Sigmoid colon (tissue), 3 donors: ENCODE data around the gene KIF5A.

ENCODE experiments used
- CTCF ChIP-seq, 4 experiments: fragments of 450-650 bp in 3 of 4; fragments of 200-600 bp in 1 of 4; IDR thresholded peaks; one replicate each; pipeline ENCODE4 v1.5.1; 2016 to 2019; ENCODE audit warnings: antibody characterized with exemption in 4 of 4, mild to moderate bottlenecking in 3 of 4, moderate library complexity in 2 of 4
- POLR2A ChIP-seq, 2 donors: fragments of 450-650 bp; IDR thresholded peaks; one replicate each; pipeline ENCODE4 v1.6.1; 2016; ENCODE audit warnings: antibody characterized with exemption in 2 of 2, mild to moderate bottlenecking in 2 of 2, moderate library complexity in 2 of 2

- no peak for TF ChIP-seq POLR2A (IDR thresholded peaks at IDR 0.05)
- no peak for TF ChIP-seq CTCF (IDR thresholded peaks at IDR 0.05)
Observed at GRCh38 chr12:57624441-57625220, 74.8 kb downstream of the KIF5A start.
